Natural killer cell (primary cell): ENCODE results near the gene CA4. TPM values are rescaled to one million over a fixed set of nuclear protein-coding genes. Genes with fewer than 3 reads are reported as not detected.
A peak's percentile ranks its signal among the peaks of the same experiment; 100 is the strongest.

Source experiments
- ATAC-seq, 3 donors: fragments of 150-1000 bp in 2 of 3; fragments of 200-7000 bp in 1 of 3; cut with Tn5 transposase; 1 replicate in 1 of 3; 2 replicates in 2 of 3; pipeline ENCODE4 v1.10.0; 2021; ENCODE audit warnings: mild to moderate bottlenecking in 2 of 3, moderate library complexity in 2 of 3
- DNase-seq, 2 donors: peaks; one replicate each; pipeline versions ENCODE4 v3.0.0 to v3.0.0-alpha.2; 2013 to 2021; ENCODE audit warnings: mixed read lengths in 1 of 2
- H3K27ac ChIP-seq: one replicate; pipeline ENCODE4 v1.5.1; 2013; ENCODE audit warnings: mild to moderate bottlenecking, low read length
- H3K27me3 ChIP-seq: one replicate; pipeline ENCODE4 v1.6.1; 2013; ENCODE audit warnings: low read length; ENCODE audit not compliant: control insufficient read depth, insufficient read depth
- H3K36me3 ChIP-seq: one replicate; pipeline ENCODE4 v1.6.1; 2013; ENCODE audit warnings: low read length; ENCODE audit not compliant: control insufficient read depth, insufficient read depth
- H3K4me1 ChIP-seq: one replicate; pipeline ENCODE4 v1.6.1; 2013; ENCODE audit warnings: low read length; ENCODE audit not compliant: control insufficient read depth, insufficient read depth
- H3K4me3 ChIP-seq: one replicate; pipeline ENCODE4 v1.5.1; 2013; ENCODE audit warnings: low read length
- H3K9me3 ChIP-seq: one replicate; pipeline ENCODE4 v1.6.1; 2013; ENCODE audit warnings: low read length; ENCODE audit not compliant: control insufficient read depth, insufficient read depth
- H3K27ac Mint-ChIP-seq, 2 donors: one replicate each; pipeline ENCODE4 v1.8.0; 2022; ENCODE audit warnings: mild to moderate bottlenecking in 2 of 2, mixed read lengths in 2 of 2, moderate library complexity in 1 of 2
- H3K27me3 Mint-ChIP-seq, 2 donors: one replicate each; pipeline ENCODE4 v1.8.0; 2022; ENCODE audit warnings: low read depth in 2 of 2, mixed read lengths in 2 of 2
- H3K36me3 Mint-ChIP-seq: one replicate; pipeline ENCODE4 v1.8.0; 2022; ENCODE audit warnings: mixed read lengths
- H3K4me1 Mint-ChIP-seq, 2 donors: one replicate each; pipeline ENCODE4 v1.8.0; 2022; ENCODE audit warnings: mixed read lengths in 2 of 2
- H3K4me3 Mint-ChIP-seq: one replicate; pipeline ENCODE4 v1.8.0; 2022; ENCODE audit warnings: mild to moderate bottlenecking, moderate library complexity, mixed read lengths
- H3K9me3 Mint-ChIP-seq, 2 donors: one replicate each; pipeline ENCODE4 v1.8.0; 2022; ENCODE audit warnings: mixed read lengths in 2 of 2
- WGBS: methylation state at CpG from one replicate; pipeline ENCODE4 v1.1.7; 2013; ENCODE audit warnings: missing lambda C conversion rate; ENCODE audit not compliant: insufficient coverage; 5-methylcytosine and 5-hydroxymethylcytosine counted together
- intact Hi-C: fragments of 100-400 bp; cut with micrococcal nuclease; formaldehyde crosslinking; loops from one replicate; pipeline ENCODE4 v1.14.2; 2022
- total RNA-seq, 4 donors: library from RNA; stranded (reverse); fragments of 120-200 nt in 1 of 4; gene quantifications; one replicate each; pipeline versions ENCODE4 v1.2.3 to v1.2.4, GENCODE V29; 2013 to 2022
- TF ChIP-seq, protein P1 (sequence below): fragments of 200-600 bp; IDR thresholded peaks from one replicate; pipeline ENCODE4 v1.8.0; 2022; ENCODE audit warnings: antibody characterized with exemption

CA4 gene
- total RNA-seq, 3 donors from 2014 or later (not counting 1 experiment from before 2014, with no cell fraction given): 1.3 TPM; not detected in 2

GRCh38 chr17:60129164-60129563 lies 20.6 kb upstream of the CA4 start:
- Mint-ChIP-seq H3K9me3 (no peaks in the 10 kb centered on the region), H3K36me3 (no peaks in the 10 kb centered on the region), H3K27ac (no peak overlapping the region), H3K27me3 (peaks cover 25 to 45% of the 10 kb centered on the region in 2 donors), H3K4me3 (no peak overlapping the region), H3K4me1 (peaks cover 3 to 8% of the 10 kb centered on the region in 2 donors)
- no peak overlapping the region for H3K27ac ChIP-seq
- TF ChIP-seq, protein P1, sequence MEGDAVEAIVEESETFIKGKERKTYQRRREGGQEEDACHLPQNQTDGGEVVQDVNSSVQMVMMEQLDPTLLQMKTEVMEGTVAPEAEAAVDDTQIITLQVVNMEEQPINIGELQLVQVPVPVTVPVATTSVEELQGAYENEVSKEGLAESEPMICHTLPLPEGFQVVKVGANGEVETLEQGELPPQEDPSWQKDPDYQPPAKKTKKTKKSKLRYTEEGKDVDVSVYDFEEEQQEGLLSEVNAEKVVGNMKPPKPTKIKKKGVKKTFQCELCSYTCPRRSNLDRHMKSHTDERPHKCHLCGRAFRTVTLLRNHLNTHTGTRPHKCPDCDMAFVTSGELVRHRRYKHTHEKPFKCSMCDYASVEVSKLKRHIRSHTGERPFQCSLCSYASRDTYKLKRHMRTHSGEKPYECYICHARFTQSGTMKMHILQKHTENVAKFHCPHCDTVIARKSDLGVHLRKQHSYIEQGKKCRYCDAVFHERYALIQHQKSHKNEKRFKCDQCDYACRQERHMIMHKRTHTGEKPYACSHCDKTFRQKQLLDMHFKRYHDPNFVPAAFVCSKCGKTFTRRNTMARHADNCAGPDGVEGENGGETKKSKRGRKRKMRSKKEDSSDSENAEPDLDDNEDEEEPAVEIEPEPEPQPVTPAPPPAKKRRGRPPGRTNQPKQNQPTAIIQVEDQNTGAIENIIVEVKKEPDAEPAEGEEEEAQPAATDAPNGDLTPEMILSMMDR: no peak
- DNase-seq (no peak), ATAC-seq (no peak)
- peaks cover 5% of the 10 kb centered on the region for H3K4me1 ChIP-seq
- H3K4me3 ChIP-seq: no peak overlapping the region
- no peaks in the 10 kb centered on the region for H3K27me3 ChIP-seq
- 93% methylated on average over 4 of the region's 4 CpGs for WGBS
- H3K36me3 ChIP-seq: no peaks in the 10 kb centered on the region
- intact Hi-C loops: no loop called here
- no peaks in the 10 kb centered on the region for H3K9me3 ChIP-seq

DNA sequence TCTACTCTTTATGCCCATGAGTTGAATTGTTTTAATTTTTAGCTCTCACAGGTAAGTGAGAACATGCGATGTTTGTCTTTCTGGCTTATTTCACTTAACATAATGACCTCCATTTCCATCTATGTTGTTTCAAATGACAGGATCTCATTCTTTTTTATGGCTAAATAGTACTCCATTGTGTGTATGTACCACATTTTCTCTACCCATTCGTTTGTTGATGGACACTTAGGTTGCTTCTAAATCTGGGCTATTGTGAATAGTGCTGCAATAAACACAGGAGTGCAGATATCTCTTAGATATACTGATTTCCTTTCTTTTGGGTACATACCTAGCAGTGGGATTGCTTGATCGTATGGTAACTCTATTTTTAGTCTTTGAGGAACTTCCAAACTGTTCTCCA lies 19.3 kb upstream of the CA4 start:
- Mint-ChIP-seq H3K36me3 (no peaks in the 10 kb centered on the region), H3K9me3 (no peaks in the 10 kb centered on the region), H3K4me3 (no peak overlapping the region), H3K4me1 (peaks cover 16 to 21% of the 10 kb centered on the region in 2 donors), H3K27ac (no peak overlapping the region), H3K27me3 (peaks cover 29 to 58% of the 10 kb centered on the region in 2 donors)
- Histone ChIP-seq H3K27ac (no peak overlapping the region), H3K36me3 (no peaks in the 10 kb centered on the region), H3K4me3 (no peak overlapping the region), H3K27me3 (no peaks in the 10 kb centered on the region), H3K9me3 (no peaks in the 10 kb centered on the region), H3K4me1 (peaks cover 18% of the 10 kb centered on the region)
- TF ChIP-seq, protein P1: no peak
- DNase-seq (no peak), ATAC-seq (no peak)
- WGBS: 83% methylated on average over 1 of the region's 3 CpGs
- intact Hi-C loops: no loop called here

DNA sequence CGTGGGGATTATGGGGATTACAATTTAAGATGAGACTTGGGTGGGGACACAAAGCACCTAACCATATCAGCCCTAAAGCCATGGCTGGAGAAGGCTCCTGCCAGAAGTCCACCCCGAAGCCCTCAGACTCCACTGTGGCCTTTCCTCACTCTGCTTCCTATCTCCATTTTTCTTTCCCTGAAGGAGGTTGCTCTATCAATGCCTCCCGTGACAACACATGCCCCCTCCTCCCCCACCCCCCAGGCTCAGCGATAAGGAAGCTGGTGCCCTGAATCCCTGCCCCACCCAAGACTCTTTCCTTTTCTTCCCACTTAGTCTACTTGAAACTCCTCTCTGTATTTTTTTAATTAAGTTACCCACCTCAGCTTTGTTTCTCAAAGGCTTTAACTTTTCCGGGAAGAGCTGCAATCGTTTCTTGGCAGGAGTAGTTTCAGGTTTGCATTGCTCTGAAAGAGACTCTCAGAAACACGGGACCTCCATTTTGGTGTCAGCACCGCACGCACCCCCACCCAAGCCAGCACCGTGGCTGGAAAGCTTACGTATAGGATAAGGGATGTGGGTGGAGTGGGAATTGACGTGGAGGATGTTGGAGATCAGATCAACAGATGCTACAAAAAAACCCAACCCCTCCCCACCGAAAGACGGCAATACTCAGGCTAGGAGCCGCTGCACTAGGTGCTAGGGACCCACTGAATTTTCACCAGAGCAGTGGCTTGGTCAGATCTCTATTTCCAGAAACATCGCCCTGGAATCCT lies 15.2 kb upstream of the CA4 start:
- TF ChIP-seq, protein P1: no peak
- WGBS: 9% methylated on average over 13 of the region's 16 CpGs
- Mint-ChIP-seq H3K27ac (peak overlapping the region in 1 of 2 donors; percentile 67), H3K9me3 (no peaks in the 10 kb centered on the region), H3K36me3 (no peaks in the 10 kb centered on the region), H3K4me3 (peak overlapping the region; percentile 92), H3K4me1 (peaks cover 23 to 29% of the 10 kb centered on the region in 2 donors), H3K27me3 (peaks cover 23 to 59% of the 10 kb centered on the region in 2 donors)
- H3K27me3 ChIP-seq: peaks cover 14% of the 10 kb centered on the region
- no peak overlapping the region for H3K27ac ChIP-seq
- intact Hi-C loops: no loop called here
- ATAC-seq (peak in 1 of 3 donors; percentile 11), DNase-seq (peak in 1 of 2 donors; percentile 48)
- no peaks in the 10 kb centered on the region for H3K9me3 ChIP-seq
- H3K4me1 ChIP-seq: peaks cover 22% of the 10 kb centered on the region
- H3K4me3 ChIP-seq: peak overlapping the region; percentile 57
- no peaks in the 10 kb centered on the region for H3K36me3 ChIP-seq
